GM18499 (cell line): ENCODE data around the gene ADCY7.

Source experiments
- ATAC-seq: cut with Tn5 transposase; IDR thresholded peaks from one replicate; pipeline ENCODE4 v1.9.1; 2021; ENCODE audit warnings: moderate number of reproducible peaks; ENCODE audit not compliant: insufficient read depth, unreplicated experiment

Gene ADCY7

DNA sequence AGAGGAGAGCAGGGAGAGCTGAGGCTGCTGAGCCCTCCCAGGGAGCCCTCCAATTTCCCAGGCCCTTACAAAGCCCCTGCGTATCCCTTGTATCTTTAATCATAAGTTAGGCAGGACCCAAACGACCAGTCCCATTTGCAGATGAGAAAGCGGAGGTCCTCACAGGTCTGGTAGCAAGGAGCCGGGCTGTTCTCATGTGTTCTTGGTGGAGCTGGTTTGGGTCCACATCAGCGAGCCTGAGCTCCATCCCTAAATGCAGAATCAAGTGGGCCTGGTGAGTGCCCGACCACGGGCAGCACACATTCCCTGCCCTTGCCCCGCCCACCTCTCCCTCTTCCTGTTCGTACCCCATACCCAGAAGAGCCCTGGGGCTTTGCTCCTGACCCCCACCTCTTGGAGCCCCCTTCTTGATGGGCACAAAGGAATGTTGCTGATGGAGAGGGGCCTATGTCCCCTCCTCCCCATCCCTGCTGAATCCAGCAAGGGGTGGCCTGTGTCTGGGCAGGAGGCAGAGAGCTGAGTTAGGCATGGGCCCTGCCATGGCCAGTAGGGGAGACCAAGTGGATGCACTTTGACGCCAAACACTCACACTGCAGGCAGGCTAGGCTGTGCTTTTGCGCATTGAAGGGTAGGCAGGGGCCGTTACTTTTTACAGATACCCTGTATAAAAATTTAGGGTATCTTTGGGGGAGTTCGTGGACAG lies 18.3 kb upstream of the ADCY7 start:
- no peak for ATAC-seq

- ATAC-seq = no peak
Observed at GRCh38 chr16:50248845-50249244, 17.5 kb upstream of the ADCY7 start.

DNA sequence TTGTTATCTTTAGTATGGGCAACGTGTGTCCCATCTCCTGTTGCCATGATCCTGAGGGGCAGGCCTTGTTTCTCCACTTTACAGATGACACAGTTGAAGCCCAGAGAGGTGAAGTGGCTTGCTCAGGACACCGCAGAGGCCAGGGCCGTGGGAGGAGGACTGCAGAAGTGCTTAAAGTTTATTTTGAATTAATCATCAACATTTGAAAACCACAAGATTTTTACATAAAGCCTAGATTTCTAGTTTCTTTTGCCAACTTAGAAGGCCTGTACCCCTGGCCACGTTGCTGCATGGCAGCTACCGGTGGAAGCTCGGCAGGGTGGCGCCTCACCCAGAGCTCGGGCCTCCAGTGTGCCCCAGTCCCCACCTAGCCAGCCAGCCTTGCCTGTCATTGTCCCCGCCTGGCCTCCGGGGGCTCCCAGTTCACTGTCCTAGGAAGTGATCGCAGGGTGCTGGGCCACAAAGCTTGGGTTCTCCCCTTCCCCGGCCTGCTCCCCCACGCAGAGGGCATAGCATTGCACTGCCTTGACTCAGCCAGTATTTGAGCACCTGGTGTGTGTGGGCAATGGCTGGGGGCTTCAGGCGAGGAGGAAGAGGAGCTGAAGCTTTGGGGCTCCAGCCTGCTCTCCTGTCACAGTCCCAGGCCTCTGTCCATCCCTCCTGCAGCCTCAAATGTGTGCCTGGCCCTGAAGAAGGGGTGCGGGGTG lies 14.8 kb upstream of the ADCY7 start:
- no peak for ATAC-seq

DNA sequence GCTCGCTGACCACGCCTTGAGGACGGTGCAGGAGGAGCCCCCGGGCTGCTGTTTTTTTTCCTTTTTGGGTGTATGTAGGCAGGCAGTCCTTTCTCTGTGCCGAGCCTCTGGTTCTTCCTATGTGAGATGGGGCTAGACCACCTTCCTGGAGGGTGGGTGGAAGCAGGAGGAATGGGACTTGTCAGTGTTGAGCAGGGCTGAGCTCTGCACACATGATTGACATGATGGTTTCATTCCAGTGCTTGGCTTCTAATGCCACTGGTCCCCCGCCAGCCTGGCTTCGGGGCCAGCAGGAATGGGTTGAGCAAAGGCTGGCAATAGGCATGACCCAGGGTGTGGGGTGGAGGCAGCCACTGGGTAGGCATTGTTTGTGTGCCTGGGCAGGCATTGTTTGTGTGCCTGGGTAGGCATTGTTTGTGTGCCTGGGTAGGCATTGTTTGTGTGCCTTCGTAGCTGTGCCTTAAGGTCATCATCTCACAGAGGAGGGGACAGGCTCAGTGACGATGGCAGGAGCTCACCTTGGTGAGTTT lies 14.2 kb upstream of the ADCY7 start:
- no peak for ATAC-seq

- no peak for ATAC-seq
Observed at GRCh38 chr16:50252874-50253513, 13.4 kb upstream of the ADCY7 start.

- ATAC-seq = no peak
Observed at GRCh38 chr16:50253514-50253910, 12.8 kb upstream of the ADCY7 start.

DNA sequence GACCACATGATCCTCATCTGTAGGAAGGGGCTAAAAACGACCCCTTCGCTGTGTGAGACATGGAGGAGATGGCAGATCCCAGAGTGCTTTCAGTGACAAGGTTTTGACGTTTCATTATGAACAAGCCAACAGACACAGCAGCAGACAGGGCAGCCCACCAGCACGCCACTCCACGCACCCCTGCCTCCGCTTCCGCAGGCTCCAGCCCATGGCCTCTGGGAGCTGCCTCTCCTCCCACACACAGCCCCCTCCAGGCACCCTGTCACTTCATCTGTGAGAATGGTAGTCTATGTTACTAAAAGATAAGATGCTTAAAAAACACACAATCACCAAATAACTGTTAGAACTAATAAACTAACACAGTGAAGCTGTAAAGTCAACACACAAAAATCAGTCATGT lies 12.3 kb upstream of the ADCY7 start:
- no peak for ATAC-seq

DNA sequence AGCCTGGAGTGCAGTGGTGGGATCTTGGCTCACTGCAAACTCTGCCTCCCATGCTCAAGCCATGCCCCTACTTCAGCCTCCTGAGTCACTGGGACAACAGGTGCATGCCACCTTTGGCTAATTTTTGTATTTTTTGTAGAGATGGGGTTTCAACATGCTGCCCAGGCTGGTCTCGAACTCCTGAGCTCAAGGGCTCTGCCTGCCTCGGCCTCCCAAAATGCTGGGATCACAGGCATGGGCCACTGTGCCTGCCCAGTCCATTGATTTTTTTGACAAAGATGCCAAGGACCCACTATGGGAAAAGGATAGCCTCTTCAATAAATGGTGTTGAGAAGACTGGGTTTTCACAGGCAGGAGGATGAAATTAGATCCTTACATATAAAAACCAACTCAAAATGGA lies 10.8 kb upstream of the ADCY7 start:
- ATAC-seq = no peak

- no peak for ATAC-seq
Observed at GRCh38 chr16:50256604-50257003, 9.7 kb upstream of the ADCY7 start.

DNA sequence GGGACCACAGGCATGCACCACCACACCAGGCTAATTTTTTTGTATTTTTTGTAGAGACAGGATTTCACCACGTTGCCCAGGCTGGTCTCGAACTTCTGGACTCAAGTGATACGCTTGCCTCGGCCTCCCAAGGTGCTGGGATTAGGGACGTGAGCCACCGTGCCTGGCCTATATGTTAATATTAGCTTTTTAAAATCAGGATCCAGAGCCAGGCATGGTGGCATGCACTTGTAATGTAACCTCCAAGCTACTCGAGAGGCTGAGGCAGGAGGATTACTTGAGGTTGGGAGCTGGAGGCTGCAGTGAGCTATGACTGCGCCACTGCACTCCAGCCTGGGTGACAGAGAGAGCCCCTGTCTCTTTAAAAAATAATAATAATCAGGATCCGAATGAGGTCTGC lies 8.5 kb upstream of the ADCY7 start:
- ATAC-seq = no peak

- no peak for ATAC-seq
Observed at GRCh38 chr16:50259334-50260205, 6.8 kb upstream of the ADCY7 start.

GRCh38 chr16:50260206-50261159 lies 5.9 kb upstream of the ADCY7 start:
- ATAC-seq = no peak

DNA sequence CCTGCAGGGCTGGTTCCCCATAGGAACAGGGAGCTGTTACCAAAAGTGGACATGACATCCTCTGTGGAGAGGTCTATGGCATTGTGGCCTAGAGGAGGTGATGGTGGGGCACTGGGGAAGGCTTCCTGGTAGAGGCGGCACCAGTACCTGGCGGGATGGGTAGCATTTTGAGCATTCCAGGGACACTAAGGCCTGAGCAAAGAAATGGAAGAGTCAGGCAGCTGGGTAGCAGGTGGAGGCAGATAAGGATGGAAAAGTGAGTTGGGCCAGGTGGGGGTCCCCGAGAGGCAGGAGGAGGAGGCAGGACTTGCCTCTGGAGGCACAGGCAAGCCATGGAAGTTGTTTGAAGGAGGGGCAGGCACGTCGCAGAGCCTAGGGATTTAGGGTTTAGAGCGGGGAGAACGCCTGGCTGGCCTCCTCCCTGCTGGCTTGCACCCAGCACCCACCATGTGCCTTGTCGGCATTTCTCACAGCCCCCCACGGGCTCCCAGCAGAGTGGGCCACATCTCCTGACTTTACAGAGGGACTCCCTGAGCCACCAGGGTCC lies 5.1 kb upstream of the ADCY7 start:
- no peak for ATAC-seq

- ATAC-seq = no peak
Observed at GRCh38 chr16:50261707-50262235, 4.6 kb upstream of the ADCY7 start.

- ATAC-seq = no peak
Observed at GRCh38 chr16:50263060-50263909, 3.1 kb upstream of the ADCY7 start.

GRCh38 chr16:50263940-50264929 lies 2.1 kb upstream of the ADCY7 start:
- ATAC-seq = peak; percentile 33

DNA sequence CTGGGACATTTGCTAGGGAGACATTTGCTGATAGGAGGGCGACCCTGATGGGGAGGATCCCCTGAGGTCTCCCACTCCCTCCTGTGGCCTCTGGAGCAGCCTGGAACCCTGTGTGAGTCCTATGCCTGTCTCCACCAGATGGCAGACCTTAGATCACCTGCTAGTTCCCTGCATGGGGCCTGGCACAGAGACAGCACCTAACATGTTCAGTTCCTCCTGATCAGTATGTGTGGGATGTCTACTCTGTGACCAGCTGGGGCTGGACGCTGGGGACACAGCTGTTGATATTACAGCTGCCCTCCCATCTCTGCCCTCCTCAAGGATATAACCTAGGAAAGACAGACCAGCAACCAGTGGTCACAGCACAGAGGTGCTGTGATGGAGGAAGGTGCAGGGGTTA lies 1.1 kb upstream of the ADCY7 start:
- no peak for ATAC-seq
